WTC11 (cell line): ENCODE measurements around the gene LDLRAD3.

Source experiments
- AFF4 ChIP-seq: sonication (generic); formaldehyde crosslinking; IDR thresholded peaks from 2 replicates; pipeline ENCODE4 v1.8.1; 2023; ENCODE audit warnings: mild to moderate bottlenecking, missing genetic modification reagents, borderline replicate concordance
- ATF2 ChIP-seq: sonication (generic); formaldehyde crosslinking; IDR thresholded peaks from 2 replicates; pipeline ENCODE4 v1.8.1; 2022; ENCODE audit warnings: low read depth, missing genetic modification reagents, borderline replicate concordance
- ATF3 ChIP-seq: sonication (generic); formaldehyde crosslinking; conservative IDR thresholded peaks from 2 replicates; pipeline ENCODE4 v1.8.1; 2022; ENCODE audit warnings: mild to moderate bottlenecking, missing genetic modification reagents
- CREB1 ChIP-seq: sonication (generic); formaldehyde crosslinking; IDR thresholded peaks from 2 replicates; pipeline ENCODE4 v1.8.0; 2023; ENCODE audit warnings: mild to moderate bottlenecking, missing genetic modification reagents
- CTCF ChIP-seq: fragments of 200-600 bp; IDR thresholded peaks from 2 replicates; pipeline ENCODE4 v1.8.0; 2022; ENCODE audit warnings: antibody characterized with exemption
- EMX1 ChIP-seq: fragments of 250-450 bp; sonication (Bioruptor Pico); IDR thresholded peaks from 2 replicates; pipeline ENCODE4 v1.8.0; 2021; ENCODE audit warnings: mild to moderate bottlenecking
- ETV6 ChIP-seq: sonication (generic); formaldehyde crosslinking; IDR thresholded peaks from 2 replicates; pipeline ENCODE4 v1.8.1; 2022; ENCODE audit warnings: mild to moderate bottlenecking, missing genetic modification reagents
- FOXP4 ChIP-seq: sonication (generic); formaldehyde crosslinking; IDR thresholded peaks from 2 replicates; pipeline ENCODE4 v1.8.0; 2022; ENCODE audit warnings: mild to moderate bottlenecking, missing genetic modification reagents
- MAX ChIP-seq: sonication (generic); formaldehyde crosslinking; IDR thresholded peaks from 2 replicates; pipeline ENCODE4 v1.8.0; 2022; ENCODE audit warnings: mild to moderate bottlenecking, missing genetic modification reagents
- MLX ChIP-seq: sonication (generic); formaldehyde crosslinking; IDR thresholded peaks from 2 replicates; pipeline ENCODE4 v1.8.1; 2023; ENCODE audit warnings: mild to moderate bottlenecking, missing genetic modification reagents, moderate library complexity

GRCh38 chr11:36010010-36010740 lies 66.3 kb downstream of the LDLRAD3 start:
- TF ChIP-seq MLX (CRISPR knock-in tag) (no peak), MAX (no peak), ATF3 (CRISPR knock-in tag) (no peak), CTCF (no peak), FOXP4 (no peak), AFF4 (CRISPR knock-in tag) (no peak), ETV6 (no peak), CREB1 (CRISPR knock-in tag) (no peak), ATF2 (CRISPR knock-in tag) (no peak), EMX1 (CRISPR knock-in tag) (no peak)
